ENCODE data around the gene SORBS2.

DNA sequence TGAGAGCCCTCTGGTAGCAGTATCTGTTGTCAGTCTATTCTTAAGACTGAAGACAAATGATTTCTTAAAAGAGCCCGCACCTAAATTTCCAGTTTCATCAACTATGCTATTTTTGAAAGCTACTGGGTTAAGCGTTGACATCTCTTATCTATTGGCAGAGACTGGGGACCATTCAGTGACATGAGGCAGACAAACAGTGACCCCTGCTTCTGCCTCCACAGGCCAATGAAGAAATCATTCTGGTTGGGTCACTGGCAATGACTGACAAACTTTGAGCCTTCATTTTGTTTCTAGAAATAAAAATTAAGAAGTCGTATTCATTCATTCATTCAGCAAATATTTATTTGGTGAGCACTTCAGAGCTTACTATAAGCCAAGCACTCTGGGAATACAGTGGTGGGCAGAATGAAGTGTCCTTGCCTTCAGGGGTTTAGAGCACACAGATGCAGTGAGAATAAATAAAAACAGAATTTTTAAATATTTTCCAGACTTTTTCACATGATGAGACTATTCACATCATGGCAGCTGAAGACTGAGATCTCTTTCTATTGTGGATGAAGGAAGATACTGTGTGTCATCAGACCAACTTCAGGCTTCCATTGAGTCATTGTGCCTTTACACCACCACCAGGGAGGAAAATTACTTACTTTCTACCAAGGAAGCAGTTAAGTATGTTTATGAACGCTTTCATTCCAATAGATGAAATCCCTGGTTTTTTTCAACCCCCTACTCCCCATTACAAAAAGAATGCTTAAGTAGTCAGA lies 36.0 kb downstream of the SORBS2 start:
- TF ChIP-seq CTCF (IDR thresholded peaks at IDR 0.05), result no peak
- TF ChIP-seq EP300 (IDR thresholded peaks at IDR 0.05), result no peak
- no peak for TF ChIP-seq POLR2A (IDR thresholded peaks at IDR 0.05)
